Uterus (tissue), 4 donors: ENCODE results near the gene IKZF3. TPM values are rescaled to one million over a fixed set of nuclear protein-coding genes. Genes with fewer than 3 reads are reported as not detected.

Source experiments
- DNase-seq, 2 donors: peaks; one replicate each; pipeline ENCODE4 v3.0.0-alpha.2; 2019 to 2020
- H3K27ac ChIP-seq, 2 donors: fragments of 200-600 bp; sonication (generic); 1 replicate in 1 of 2; 2 replicates in 1 of 2; pipeline ENCODE4 v1.5.1; 2016 to 2018
- H3K27me3 ChIP-seq, 2 donors: fragments of 200-600 bp; sonication (generic); one replicate each; pipeline ENCODE4 v1.5.1; 2018 to 2019; ENCODE audit warnings: control low read depth in 1 of 2
- H3K36me3 ChIP-seq, 2 donors: fragments of 200-600 bp; sonication (generic); one replicate each; pipeline ENCODE4 v1.5.1; 2019; ENCODE audit warnings: control low read depth in 1 of 2
- H3K4me1 ChIP-seq, 2 donors: fragments of 200-600 bp; sonication (generic); one replicate each; pipeline ENCODE4 v1.5.1; 2018 to 2019; ENCODE audit warnings: control low read depth in 1 of 2
- H3K4me3 ChIP-seq, 2 donors: fragments of 200-600 bp; sonication (generic); 1 replicate in 1 of 2; 2 replicates in 1 of 2; pipeline ENCODE4 v1.5.1; 2018 to 2019; ENCODE audit warnings: mild to moderate bottlenecking in 1 of 2
- H3K9me3 ChIP-seq, 2 donors: fragments of 200-600 bp; sonication (generic); one replicate each; pipeline ENCODE4 v1.5.1; 2019; ENCODE audit warnings: control low read depth in 1 of 2
- CTCF ChIP-seq, 4 experiments: fragments of 200-600 bp in 2 of 4; fragments of 450-650 bp in 2 of 4; sonication (generic) in 2 of 4; IDR thresholded peaks; one replicate each; pipeline ENCODE4 v1.5.1; 2016 to 2019; ENCODE audit warnings: antibody characterized with exemption in 4 of 4, mild to moderate bottlenecking in 2 of 4, moderate library complexity in 1 of 4
- POLR2A ChIP-seq, 2 donors: fragments of 450-650 bp; IDR thresholded peaks; one replicate each; pipeline ENCODE4 v1.6.1; 2016; ENCODE audit warnings: antibody characterized with exemption in 2 of 2, mild to moderate bottlenecking in 1 of 2, moderate library complexity in 1 of 2
- intact Hi-C: fragments of 100-400 bp; cut with DNase I; formaldehyde crosslinking; loops from one replicate; pipeline ENCODE4 v1.15.1; 2023; ENCODE audit warnings: low total_unique reads
- microRNA-seq: library from miRNA; unstranded; fragments of <30 nt; microRNA quantifications from one replicate; pipeline ENCODE4, GENCODE V29; 2016; ENCODE audit warnings: borderline microRNAs expressed, borderline replicate concordance
- small RNA-seq: library from RNA; depleted of rRNA; stranded (forward); fragments of <200 nt; gene quantifications from one replicate; pipeline ENCODE3, GENCODE V24; 2016
- total RNA-seq, 4 donors: library from RNA; depleted of rRNA in 3 of 4; stranded (reverse); fragments of >200 nt in 3 of 4; gene quantifications; one replicate each; pipeline versions ENCODE4 v1.1.0 to v1.2.4, GENCODE V29; 2014 to 2023
- donor health status: DM: yes; HTN: yes; CAD: no.

Gene IKZF3
- total RNA-seq, 4 donors from 2014 or later, result 0.88 to 2.1 (median 1.6) TPM

- intact Hi-C loops, result no loop called here
- no peak overlapping the region for H3K4me3 ChIP-seq
- H3K27me3 ChIP-seq, result no peaks in the 10 kb centered on the region
- TF ChIP-seq POLR2A (IDR thresholded peaks at IDR 0.05) (no peak), CTCF (IDR thresholded peaks at IDR 0.05) (no peak)
- no peaks in the 10 kb centered on the region for H3K36me3 ChIP-seq
- no peak overlapping the region for H3K27ac ChIP-seq
- H3K4me1 ChIP-seq, result no peaks in the 10 kb centered on the region
- H3K9me3 ChIP-seq, result no peaks in the 10 kb centered on the region
- no peak for DNase-seq
Observed at GRCh38 chr17:39709998-39710964, 153.8 kb downstream of the IKZF3 start.

GRCh38 chr17:39709319-39709997, 154.7 kb downstream of the IKZF3 start:
- intact Hi-C loops, result no loop called here
- DNase-seq, result no peak
- no peaks in the 10 kb centered on the region for H3K4me1 ChIP-seq
- H3K4me3 ChIP-seq, result no peak overlapping the region
- no peaks in the 10 kb centered on the region for H3K27me3 ChIP-seq
- H3K27ac ChIP-seq, result no peak overlapping the region
- H3K36me3 ChIP-seq, result no peaks in the 10 kb centered on the region
- H3K9me3 ChIP-seq, result no peaks in the 10 kb centered on the region
- no peak for TF ChIP-seq POLR2A (IDR thresholded peaks at IDR 0.05)
- TF ChIP-seq CTCF (IDR thresholded peaks at IDR 0.05), result no peak

Small RNA genes within 50 kb of the gene (microRNA-seq; reads per million reads assigned to microRNA genes)
- gene MIR4728, result 2.0 reads per million

Small RNA genes within 50 kb of the gene (small RNA-seq; reads per million reads assigned to genes)
- gene AC090844.1 (not detected), gene MIR4728 (not detected)

Other genes starting within 250 kb of the IKZF3 start
- gene PPP1R1B, start 237.4 kb downstream of the IKZF3 start, total RNA-seq, result 10 to 100 TPM in 1 of 4 donors, under 1 TPM in 3; 0.26 to 22.0 (median 0.68) TPM
- gene STARD3, start 227.2 kb downstream of the IKZF3 start, total RNA-seq, result 10 to 100 TPM; 21.0 to 62.3 (median 26.0) TPM
- 1 to 10 TPM in 1 of 4 donors, under 1 TPM in 1, not detected in 2; 0.28 to 2.2 TPM for gene TCAP, start 199.0 kb downstream of the IKZF3 start, total RNA-seq
- 1 to 10 TPM in 3 of 4 donors, not detected in 1; 3.8 to 5.0 (median 4.7) TPM for gene PNMT, start 195.9 kb downstream of the IKZF3 start, total RNA-seq
- gene PGAP3, start 176.3 kb downstream of the IKZF3 start, total RNA-seq, result 10 to 100 TPM in 3 of 4 donors, 1 to 10 TPM in 1; 4.6 to 24.8 (median 19.5) TPM
- 10 to 100 TPM; 11.8 to 98.8 (median 44.6) TPM for gene ERBB2, start 164.2 kb downstream of the IKZF3 start, total RNA-seq
- gene MIEN1, start 133.8 kb downstream of the IKZF3 start, total RNA-seq, result 100 to 1,000 TPM in 1 of 4 donors, 10 to 100 TPM in 2, 1 to 10 TPM in 1; 4.9 to 125 (median 58.5) TPM
- gene GRB7, start 126.4 kb downstream of the IKZF3 start, total RNA-seq, result 10 to 100 TPM in 1 of 4 donors, 1 to 10 TPM in 2, under 1 TPM in 1; 0.51 to 14.3 (median 5.6) TPM
- gene ZPBP2, start 3.9 kb upstream of the IKZF3 start, total RNA-seq, result not detected
- 10 to 100 TPM in 2 of 4 donors, 1 to 10 TPM in 1, under 1 TPM in 1; 0.29 to 12.6 (median 6.4) TPM for gene GSDMB, start 54.3 kb upstream of the IKZF3 start, total RNA-seq
- gene ORMDL3, start 63.3 kb upstream of the IKZF3 start, total RNA-seq, result 10 to 100 TPM; 15.9 to 71.5 (median 42.9) TPM
- under 1 TPM in 1 of 4 donors, not detected in 3; 0.52 TPM for gene LRRC3C, start 63.4 kb upstream of the IKZF3 start, total RNA-seq
- gene GSDMA, start 98.7 kb upstream of the IKZF3 start, total RNA-seq, result under 1 TPM in 3 of 4 donors, not detected in 1; 0.18 to 0.35 (median 0.26) TPM
- 100 to 1,000 TPM in 1 of 4 donors, 10 to 100 TPM in 3; 62.0 to 158 (median 84.7) TPM for gene PSMD3, start 116.5 kb upstream of the IKZF3 start, total RNA-seq
- gene CSF3, start 151.1 kb upstream of the IKZF3 start, total RNA-seq, result 1 to 10 TPM in 1 of 4 donors, under 1 TPM in 1, not detected in 2; 0.29 to 5.0 TPM
- gene MED24, start 190.1 kb upstream of the IKZF3 start, total RNA-seq, result 100 to 1,000 TPM in 1 of 4 donors, 10 to 100 TPM in 3; 17.6 to 111 (median 44.7) TPM
- 100 to 1,000 TPM in 1 of 4 donors, 10 to 100 TPM in 3; 19.7 to 124 (median 63.1) TPM for gene THRA, start 198.7 kb upstream of the IKZF3 start, total RNA-seq
- 10 to 100 TPM in 1 of 4 donors, 1 to 10 TPM in 3; 2.0 to 92.1 (median 4.7) TPM for gene NR1D1, start 236.3 kb upstream of the IKZF3 start, total RNA-seq